Activated naive CD4-positive, alpha-beta T cell treated with anti-CD3 and anti-CD28 coated beads, Interleukin-2, amount 50 U/mL, for 16 hours (primary cell): ENCODE data around the gene DHRS13.
"Not testable (repeated sequence)": the region's sequence is repeated elsewhere in the genome, so short reads cannot be mapped to it uniquely, and the experiment has no call there.

ENCODE experiments used
- DNase-seq: peaks from one replicate; pipeline ENCODE4 v3.0.0-alpha.2; 2020

Gene DHRS13

DNA sequence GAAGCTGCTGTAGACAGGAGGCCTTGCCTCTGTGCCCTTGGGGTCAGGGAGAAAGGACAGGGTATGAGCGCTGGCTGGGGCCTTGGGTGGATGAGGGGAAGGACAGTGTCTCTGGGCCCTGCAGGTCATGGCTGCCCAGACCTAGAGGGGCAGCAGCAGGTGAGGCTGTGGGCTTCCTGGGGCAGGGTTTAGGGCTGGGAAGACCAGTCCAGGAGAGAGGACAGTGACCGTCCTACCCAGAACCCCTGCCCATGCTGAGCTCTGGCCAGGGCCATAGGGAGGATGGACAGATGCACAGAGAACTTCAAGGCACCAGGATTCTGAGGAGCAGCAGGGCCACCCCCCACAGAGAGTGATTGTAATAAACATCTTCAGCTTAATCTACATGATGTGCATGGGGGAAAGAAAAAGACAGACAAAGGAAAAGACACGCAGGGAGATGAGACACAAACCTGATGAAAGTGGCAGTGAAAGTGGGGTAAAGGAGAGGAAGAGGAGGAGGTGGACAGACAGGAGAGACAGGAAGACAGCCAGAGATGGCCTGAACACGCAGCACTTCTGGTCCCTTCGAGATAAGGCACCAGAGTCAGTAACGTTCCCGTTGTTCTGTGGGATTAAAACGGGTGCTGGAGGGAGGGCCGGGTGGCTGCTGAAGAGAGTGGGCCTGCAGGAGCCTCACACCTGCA, 22.9 kb downstream of the DHRS13 start:
- no peak for DNase-seq

DNA sequence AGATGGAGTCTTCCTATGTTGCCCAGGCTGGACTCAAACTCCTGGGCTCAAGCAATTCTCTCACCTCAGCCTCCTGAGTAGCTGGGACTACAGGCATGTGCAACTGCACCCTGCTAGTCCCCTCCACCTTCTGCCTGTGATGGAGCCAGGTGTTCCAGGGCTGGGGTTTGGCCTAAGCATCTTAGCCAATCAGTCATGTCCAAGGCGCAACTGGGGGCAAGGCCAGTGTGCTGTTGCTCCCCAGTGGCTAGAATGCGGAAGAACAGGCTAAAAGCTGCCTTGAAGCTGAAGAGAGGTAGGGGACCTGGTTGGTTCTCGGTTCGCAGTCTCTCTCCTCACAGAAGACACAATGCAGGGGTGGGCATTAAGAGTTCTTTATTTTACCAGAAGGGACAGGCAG, 23.9 kb downstream of the DHRS13 start:
- no peak for DNase-seq

DNA sequence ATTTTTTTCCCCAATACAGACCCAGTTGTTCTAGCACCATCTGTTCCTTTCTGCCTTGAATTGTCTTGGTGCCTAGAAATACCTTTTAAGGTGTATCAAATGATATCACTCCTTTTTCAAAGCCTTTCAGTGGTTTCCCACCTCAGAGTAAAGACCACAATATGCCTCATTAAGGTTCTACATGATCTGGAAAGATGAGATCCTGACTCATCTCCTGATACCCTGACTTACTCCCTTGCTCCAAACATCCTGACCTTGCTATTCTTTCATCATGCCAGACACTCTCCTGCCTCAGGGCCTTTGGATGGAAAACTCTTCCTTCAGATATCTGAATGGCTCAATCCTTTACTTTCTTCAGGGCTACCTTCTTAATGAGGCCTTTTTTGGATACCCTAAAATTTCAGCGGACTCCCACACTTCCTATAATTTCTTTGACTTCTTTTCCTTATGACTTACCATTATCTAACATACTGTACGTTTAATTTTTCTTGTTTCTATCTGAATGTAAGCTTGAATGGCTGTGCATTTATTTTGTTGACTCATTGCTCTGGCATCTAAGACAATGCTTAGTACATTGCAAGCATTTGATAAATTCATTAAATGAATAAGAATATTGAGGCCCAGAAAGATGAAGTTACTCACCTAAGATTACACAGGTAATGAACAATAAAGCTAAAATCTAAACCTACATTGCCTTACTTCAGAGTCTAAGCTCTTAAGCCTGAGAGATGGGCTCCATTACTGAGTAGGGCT, 24.5 kb downstream of the DHRS13 start:
- no peak for DNase-seq

DNA sequence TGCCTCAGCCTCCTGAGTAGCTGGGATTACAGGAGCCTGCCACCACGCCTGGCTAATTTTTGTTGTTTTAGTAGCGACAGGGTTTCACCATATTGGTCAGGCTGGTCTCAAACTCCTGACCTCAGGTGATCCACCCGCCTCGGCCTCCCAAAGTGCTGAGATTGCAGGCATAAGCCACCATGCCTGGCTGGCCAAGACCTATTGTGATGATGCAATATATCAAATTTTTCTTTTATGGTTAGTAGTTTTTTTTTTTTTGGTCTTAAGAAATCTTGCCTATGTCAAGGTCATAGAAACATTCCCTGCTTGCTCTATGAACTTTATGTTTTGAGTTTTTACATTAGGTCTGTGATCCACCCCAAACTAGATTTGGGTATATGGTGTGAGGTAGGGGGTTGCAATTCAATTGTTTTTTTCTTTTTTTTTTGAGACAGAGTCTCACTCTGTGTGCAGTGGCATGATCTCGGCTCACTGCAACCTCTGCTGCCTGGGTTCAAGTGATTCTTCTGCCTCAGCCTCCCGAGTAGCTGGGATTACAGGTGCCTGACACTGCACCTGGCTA, 25.6 kb downstream of the DHRS13 start:
- not testable (repeated sequence) for DNase-seq

DNA sequence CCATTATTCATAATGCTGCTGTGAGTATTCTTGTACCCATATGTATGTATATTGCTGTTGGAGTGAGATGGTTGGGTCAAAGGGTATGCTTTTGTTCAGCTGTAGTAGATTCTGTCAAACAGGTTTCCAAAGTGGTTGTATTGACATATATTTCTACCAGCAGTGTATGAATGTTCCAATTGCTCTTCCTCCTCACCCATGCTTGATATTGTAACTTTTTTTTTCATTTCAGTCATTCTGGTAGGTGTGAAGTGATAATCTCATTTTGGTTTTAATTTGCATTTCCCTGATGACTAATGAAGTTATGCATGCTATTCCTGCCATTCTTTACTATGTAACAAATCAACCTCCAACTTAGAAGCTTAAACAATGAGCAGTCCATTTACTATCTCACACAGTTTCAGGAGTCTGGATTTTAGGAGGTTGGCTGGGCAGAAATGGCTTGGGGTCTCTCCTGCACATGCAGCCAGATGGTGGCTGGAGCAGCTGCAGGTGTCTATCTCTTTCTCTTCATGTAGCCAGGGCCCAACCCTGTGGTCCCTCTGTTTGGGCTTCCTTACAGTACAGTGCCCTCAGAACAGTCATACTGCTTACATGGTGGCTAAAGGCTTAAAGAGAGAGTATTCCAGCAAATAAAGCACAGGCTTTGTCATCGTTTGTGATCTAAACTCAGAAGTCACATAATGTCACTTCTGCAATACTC, 26.9 kb downstream of the DHRS13 start:
- no peak for DNase-seq

DNA sequence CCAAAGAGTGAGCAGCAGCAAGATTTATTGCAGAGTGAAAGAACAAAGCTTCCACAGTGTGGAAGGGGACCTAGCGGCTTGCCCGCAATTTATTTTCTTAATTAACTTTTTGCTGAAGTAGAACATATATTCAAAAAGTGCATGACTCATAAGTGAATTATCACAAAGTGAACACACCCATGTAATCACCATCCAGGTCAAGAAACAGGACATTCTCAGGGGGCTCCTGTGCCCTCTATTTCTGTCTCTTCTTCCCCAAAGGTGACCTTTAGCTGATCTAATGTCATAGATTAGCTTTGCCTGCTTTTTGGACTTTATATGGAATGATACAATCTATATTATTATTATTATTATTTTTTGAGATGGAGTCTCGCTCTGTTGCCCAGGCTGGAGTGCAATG, 28.1 kb downstream of the DHRS13 start:
- no peak for DNase-seq

DNA sequence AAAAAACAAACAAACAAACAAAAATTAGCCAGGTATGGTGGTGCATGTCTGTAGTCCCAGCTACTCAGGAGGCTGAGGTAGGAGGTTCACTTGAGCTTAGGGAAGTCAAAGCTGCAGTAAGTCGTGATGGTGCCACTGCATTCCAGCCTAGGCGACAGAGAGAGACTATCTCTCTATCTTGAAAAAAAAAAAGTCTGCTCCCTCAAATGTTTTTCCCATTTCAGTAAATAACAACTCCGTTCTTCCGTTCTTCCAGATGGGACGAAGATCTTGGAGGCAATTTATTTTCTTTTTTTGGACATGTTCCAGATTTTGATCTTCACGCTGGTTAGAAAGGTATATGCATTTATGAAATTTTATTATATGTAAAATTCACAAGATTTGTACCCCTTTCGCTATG, 29.0 kb downstream of the DHRS13 start:
- no peak for DNase-seq

DNA sequence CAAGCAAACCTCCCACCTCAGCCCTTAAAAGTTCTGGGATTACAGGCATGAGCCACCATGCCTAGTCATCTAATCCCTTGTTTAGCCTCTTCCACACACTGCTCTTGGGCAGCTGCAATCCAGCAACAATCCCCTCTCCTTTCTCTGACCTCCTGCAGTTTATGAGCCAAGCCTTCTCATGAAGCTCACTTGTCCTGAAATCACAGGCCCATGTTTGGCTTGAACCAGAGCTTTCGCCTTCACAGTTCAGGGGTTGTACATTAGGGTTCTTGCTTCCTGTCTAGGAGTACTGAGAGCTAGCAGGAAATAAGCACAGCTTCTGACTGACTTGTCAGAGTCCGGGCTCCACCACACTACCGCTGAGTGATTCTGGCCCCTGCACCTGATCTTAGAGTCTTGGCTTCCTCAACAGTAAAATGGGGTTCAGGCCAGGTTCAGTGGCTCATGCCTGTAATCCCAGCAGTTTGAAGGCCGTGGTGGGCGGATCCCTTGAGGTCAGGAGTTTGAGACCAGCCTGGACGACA, 31.8 kb downstream of the DHRS13 start:
- DNase-seq = peak; percentile 36

DNA sequence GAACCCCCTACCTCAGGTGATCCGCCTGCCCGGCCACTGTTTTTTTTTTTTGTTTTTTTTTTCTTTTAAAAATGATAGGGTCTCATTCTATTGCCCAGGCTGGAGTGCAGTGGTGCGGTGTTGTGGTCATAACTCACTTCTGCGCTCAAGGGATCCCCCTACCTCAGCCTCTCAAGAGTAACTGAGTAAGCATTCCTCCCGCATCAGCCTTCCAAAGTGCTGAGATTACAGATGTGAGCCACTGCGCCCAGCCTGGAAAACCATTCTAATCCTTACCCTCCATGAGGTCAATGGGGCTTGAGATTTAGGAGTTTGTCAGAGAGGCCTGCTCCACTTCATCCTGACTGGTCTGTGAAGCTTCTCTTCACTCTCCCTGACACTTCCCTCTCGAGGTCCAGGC, 35.6 kb downstream of the DHRS13 start:
- DNase-seq = no peak

DNA sequence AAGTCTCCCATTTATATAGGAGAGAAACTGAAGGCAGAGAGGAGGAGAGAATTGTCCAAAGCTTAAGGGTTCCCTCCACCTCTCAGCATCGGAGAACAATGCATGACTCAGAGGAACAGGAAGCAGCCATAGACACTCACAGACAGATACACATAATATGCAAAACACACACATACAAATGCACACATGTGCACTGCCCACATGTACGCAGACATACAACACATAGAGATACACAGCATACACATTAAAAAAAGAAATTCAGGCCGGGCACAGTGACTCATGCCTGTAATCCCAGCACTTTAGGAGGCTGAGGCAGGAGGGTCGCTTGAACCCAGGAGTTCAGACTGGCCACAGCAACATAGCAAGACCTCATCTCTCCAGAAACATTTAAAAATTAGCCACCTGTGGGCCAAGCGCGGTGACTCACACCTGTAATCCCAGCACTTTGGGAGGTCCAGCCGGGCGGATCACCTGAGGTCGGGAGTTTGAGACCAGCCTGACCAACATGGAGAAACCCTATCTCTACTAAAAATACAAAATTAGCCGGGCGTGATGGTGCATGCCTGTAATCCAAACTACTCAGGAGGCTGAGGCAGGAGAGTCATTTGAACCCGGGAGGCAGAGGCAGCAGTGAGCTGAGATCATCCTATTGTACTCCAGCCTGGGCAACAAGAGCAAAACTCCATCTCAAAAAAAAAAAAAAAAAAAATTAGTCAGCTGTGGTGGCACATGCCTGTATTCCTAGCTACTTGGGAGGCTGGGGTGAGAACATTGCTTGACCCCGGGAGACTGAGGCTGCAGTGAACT, 36.7 kb downstream of the DHRS13 start:
- no peak for DNase-seq

DNA sequence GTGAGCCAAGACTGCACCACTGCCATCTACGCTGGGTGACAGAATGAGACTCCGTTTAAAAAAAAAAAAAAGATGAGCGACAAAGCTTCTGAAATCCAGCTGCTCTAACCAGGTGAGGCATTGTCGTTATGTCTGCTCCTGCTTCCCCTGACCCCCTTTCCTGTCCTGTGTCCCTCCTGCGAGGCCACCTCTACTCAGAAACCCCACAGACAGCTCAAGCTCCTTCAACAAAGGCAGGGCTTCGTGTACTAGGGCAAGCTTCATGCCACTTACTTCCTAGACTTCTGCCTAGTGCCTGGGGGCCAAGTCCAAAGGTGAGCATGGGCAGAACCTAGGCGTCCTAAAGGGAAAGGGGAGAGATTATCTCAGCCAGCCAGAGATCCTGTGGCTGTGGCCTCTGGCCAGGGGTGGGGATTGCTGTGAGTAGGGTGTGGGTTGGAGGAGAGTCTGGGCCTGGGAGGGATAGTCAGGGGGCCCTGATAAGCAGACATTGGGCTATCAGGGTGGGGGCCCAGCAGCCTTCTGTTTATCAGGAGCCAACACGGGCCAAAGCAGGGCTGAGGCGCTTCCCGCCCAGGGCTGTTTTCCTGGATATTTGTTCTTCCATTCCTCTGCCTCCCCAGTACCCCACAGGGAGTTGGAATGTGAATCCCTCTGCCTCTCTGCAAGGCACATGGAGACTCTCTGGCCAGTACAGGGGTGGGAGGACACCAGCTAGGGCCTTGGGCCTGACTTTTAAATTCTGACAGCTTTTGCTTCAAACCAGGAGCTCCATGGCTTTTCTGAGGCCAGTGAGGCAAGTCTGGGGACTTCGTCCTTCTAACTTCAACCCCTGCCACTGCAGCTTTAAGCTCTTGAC, 37.7 kb downstream of the DHRS13 start:
- no peak for DNase-seq

DNA sequence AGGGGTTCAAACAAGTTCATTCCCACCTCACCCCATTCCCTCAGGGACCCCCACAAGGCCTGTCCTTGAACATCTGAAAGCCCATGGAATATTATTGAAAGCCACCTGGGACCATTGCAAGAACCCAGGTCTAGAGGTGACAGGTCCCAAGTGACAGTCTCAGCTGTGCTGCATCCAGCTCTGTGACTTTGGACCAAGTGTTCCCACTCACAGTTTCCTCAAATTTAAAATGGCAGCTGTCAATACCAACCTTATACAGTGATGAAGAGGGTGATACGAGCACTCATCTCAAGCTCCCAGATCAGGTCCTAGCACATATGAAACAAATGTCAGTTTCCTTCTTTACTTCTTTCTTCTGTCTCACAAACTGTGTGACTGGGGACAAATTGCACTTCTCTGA, 38.9 kb downstream of the DHRS13 start:
- no peak for DNase-seq

DNA sequence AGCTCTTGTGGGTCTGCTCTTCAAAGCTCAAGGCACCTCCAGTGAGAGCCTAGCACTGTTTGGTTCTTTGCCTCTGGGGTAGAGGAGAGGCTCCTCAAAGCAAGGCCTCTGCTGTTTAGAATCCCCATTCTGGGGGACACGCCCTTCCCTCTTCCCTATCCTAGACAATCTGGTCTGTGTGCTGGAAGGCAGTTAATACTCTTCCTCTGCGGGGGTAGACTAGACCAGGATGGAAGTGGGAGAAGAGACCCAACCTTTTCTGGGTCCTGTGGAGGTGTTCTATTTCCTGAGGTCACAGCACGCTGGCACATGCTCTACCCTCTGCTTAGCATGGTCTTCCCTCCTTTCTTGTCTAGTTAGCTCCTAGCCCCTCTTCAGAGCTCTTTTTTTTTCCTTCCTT, 40.3 kb downstream of the DHRS13 start:
- DNase-seq = no peak

DNA sequence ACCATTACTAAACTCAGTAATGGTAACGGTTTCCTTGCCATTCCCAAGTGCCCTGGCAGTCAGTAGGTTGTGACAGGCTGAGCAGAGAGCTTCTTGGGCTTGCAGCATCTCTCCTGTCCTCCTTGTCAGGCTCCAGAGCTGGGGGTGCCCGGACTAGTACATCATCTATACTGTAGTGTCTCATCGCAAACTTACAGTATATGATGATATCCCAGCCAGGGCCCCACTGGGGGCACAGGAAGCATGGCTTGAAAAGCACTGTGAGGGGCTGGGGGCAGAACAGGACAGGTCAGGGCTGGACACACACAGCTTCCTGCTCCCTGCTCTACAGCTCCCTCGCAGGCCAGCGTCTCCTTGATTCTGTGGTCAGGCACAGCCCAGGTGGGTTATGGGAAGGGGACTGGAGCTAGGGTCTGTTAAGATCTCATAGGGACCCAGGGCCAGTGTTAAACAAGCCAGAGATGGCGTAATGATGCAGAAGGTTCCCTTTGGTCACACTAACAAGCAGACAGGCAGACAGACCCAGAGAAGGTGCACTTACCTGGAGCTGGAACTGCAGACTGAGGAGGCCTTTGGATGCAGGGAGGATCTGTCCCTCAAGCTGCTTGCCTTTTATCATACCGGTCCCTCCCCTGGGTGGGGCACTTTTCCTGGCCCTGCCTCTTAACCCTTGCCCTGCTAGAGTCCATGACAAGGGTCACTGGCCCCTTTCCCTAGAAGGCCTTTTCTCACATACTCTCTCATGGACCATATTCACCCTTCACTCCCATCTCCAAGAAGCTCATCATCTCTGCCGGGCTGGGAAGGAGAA, 41.3 kb downstream of the DHRS13 start:
- no peak for DNase-seq

DNA sequence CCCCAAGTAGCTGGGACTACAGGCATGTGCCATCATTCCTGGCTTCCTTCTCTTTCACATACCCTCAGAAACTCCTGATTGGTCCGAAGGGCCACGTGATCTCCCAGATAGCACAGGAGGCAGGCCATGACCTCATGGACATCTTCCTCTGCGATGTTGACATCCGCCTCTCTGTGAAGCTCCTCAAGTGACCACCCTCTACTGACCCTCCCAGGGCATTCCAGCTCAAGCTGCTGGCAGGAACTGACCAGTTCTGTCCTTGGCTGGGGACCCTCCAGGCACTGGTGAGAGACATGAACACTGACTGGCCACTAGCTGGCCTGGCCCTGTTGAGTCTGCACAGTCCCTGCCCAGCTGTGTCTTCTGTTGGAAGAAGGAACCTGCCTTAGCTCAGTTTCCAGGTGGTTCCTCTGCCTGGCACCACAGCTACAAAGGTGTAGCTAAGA, 42.5 kb downstream of the DHRS13 start:
- DNase-seq = no peak

DNA sequence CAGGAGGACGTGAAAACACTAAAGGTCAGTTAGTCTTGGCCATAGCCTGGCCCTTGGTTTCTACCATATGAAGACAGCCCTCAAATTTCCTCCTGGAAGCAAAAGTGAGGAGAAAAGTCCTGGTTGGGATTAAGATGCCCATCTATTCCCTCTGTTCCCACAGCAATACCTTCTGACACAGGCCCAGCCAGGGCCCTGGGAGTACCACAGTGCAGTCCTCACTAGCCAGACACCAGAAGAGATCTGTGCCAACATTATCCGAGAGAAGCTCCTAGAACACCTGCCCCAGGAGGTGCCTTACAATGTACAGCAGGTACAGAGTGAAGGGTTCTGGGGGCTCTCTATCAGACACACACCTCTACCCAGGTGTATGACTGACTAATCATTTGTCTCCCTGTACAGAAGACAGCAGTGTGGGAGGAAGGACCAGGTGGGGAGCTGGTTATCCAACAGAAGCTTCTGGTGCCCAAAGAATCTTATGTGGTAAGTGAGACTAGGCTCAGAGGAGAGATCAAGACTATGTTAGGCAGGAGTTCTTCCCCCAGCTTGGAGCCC, 44.0 kb downstream of the DHRS13 start:
- DNase-seq = no peak

DNA sequence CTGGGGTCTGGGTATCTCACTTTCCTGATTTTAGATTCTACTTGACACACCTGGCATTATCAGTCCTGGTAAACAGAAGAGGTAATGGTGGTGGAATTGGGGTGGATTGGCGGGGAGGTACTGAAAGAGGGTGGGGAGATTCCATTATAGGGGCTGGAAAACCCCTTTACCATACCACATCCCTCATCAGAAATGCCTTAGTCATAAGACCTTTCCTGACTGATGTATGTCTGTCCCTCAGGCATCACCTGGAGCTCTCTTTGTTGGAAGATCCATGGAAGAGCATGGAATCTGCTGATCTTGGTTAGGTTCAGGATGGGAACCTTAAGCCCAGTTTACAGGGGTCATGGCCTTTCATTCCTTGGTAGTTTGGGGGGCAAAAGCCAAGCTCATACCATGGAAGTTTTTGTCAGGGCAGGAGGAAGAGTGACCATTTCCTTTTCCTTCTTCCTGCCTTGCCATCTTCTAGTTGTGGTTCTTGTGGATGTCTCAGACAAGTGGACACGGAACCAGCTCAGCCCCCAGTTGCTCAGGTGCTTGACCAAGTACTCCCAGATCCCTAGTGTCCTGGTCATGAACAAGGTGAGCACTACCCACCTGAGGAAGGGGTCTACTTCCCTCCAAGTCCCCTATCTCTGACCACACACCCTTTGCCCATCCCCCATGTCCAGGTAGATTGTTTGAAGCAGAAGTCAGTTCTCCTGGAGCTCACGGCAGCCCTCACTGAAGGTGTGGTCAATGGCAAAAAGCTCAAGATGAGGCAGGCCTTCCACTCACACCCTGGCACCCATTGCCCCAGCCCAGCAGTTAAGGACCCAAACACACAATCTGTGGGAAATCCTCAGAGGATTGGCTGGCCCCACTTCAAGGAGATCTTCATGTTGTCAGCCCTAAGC, 44.7 kb downstream of the DHRS13 start:
- no peak for DNase-seq

DNA sequence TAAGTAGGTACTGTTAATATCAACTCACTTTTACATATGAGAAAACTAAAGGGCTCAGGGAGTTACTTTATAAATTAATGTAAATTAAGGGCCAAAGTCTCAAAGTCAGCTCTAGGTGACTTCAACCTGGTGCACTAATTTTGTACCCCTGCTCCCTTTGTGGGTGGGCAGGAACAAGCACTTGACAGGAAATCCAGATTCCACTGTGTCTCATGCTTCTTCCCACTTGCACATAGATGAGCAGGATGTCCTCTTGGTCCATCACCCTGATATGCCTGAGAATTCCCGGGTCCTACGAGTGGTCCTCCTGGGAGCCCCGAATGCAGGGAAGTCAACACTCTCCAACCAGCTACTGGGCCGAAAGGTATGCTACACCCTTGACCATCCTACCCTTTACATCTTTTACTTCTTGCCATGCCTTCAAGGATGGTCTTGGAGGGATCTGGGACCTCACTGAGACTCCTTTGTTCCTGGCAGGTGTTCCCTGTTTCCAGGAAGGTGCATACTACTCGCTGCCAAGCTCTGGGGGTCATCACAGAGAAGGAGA, 46.8 kb downstream of the DHRS13 start:
- DNase-seq = no peak

DNA sequence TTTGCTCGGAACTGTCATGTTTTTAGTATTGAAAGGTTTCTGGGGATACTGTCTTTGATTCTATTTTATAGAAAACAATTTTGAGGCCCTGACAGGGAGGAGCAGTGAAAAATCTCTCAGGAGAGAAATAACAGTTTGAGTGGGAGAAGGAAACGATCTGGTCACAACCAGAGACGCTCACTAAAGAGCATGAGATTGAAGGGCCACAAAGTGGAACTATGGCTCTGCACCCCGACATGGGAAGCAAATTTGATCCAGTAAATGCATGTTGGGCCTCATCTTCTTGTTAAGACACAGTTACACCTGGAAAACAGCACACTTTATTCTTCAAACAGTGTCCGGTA, 47.6 kb downstream of the DHRS13 start:
- no peak for DNase-seq
